ENCODE results near the gene LPCAT4. TPM values are rescaled to one million over a fixed set of nuclear protein-coding genes. Genes with fewer than 3 reads are reported as not detected.
"Not testable (repeated sequence)": the region's sequence is repeated elsewhere in the genome, so short reads cannot be mapped to it uniquely, and the experiment has no call there.

The LPCAT4 gene
- total RNA-seq, 4 donors from 2014 or later: 11.8 to 40.2 (median 32.6) TPM

DNA sequence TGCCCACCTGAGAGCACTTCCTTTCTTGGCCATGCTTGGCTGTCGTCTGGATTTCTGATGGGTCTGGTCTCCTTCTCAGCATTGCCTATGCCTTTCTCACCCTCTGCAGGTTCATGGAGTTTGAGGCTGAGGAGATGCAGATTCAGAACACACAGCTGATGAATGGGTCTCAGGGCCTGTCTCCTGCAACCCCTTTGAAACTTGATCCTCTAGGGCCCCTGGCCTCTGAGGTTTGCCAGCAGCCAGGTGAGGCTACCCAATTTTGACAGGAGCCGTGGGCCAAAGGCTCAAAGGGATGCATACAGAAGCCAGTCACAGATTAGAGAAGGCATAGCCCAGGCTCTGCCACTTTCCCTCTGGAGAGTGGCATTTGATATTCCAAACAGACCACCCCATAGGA is 13.4 kb downstream of the LPCAT4 start:
- TF ChIP-seq POLR2A (IDR thresholded peaks at IDR 0.05): no peak
- TF ChIP-seq, protein P1, sequence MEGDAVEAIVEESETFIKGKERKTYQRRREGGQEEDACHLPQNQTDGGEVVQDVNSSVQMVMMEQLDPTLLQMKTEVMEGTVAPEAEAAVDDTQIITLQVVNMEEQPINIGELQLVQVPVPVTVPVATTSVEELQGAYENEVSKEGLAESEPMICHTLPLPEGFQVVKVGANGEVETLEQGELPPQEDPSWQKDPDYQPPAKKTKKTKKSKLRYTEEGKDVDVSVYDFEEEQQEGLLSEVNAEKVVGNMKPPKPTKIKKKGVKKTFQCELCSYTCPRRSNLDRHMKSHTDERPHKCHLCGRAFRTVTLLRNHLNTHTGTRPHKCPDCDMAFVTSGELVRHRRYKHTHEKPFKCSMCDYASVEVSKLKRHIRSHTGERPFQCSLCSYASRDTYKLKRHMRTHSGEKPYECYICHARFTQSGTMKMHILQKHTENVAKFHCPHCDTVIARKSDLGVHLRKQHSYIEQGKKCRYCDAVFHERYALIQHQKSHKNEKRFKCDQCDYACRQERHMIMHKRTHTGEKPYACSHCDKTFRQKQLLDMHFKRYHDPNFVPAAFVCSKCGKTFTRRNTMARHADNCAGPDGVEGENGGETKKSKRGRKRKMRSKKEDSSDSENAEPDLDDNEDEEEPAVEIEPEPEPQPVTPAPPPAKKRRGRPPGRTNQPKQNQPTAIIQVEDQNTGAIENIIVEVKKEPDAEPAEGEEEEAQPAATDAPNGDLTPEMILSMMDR (IDR thresholded peaks at IDR 0.05): no peak
- H3K4me3 ChIP-seq: no peak overlapping the region
- H3K27me3 ChIP-seq: no peaks in the 10 kb centered on the region
- DNase-seq: no peak
- H3K36me3 ChIP-seq: peaks cover 0 to 55% (median 0%) of the 10 kb centered on the region in 3 donors
- intact Hi-C loops (cut with DNase I): no loop called here
- H3K27ac ChIP-seq: no peak overlapping the region
- H3K4me1 ChIP-seq: peaks cover 0 to 2% (median 0%) of the 10 kb centered on the region in 3 donors
- H3K9me3 ChIP-seq: no peaks in the 10 kb centered on the region
- 76 to 100% methylated on average over 1 to 2 of the region's 2 CpGs for WGBS, 2 donors

DNA sequence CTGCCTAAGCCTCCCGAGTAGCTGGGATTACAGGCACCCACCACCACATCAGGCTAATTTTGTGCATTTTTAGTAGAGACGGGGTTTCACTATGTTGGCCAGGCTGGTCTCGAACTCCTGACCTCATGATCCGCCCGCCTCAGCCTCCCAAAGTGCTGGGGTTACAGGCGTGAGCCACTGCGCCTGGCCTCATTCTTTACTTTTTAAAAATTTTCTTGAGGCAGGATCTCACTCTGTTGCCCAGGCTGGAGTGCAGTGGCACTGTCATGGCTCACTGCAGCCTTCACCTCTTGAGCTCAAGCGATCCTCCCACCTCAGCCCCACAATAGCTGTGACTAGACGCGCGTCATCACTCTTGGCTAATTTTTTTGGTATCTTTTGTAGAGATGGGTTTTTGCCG is 14.0 kb downstream of the LPCAT4 start:
- H3K9me3 ChIP-seq; H3K4me1 ChIP-seq; H3K27ac ChIP-seq; DNase-seq; intact Hi-C loops (cut with DNase I); H3K4me3 ChIP-seq; H3K27me3 ChIP-seq: not testable (repeated sequence)
- WGBS, 2 donors: 96 to 98% methylated on average over 8 to 11 of the region's 12 CpGs
- peaks cover 0 to 49% (median 0%) of the 10 kb centered on the region in 3 donors for H3K36me3 ChIP-seq

DNA sequence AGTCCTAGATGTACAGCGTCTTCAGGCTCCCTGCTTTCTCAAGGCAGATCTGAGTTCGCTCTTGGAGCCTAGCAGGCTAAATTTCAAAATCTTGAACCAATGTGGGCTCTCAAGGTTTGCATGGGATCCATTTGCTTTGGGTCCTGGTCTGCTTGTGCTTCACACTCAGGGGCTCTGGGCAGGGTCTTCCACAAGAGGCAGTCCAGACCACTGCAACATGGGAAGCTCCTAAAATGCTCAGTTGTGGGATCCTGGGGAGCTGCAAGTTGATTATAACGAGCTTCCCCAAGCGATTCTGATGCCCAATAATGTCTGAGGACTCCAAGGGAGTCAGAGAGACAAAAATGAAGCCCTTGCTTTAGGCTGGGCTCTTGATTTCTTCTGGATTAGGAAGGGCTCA is 17.2 kb downstream of the LPCAT4 start:
- 87 to 96% methylated on average over 2 to 4 of the region's 4 CpGs for WGBS, 2 donors
- H3K4me3 ChIP-seq: no peak overlapping the region
- no peaks in the 10 kb centered on the region for H3K9me3 ChIP-seq
- no peaks in the 10 kb centered on the region for H3K27me3 ChIP-seq
- H3K36me3 ChIP-seq: peaks cover 0 to 17% (median 0%) of the 10 kb centered on the region in 3 donors
- TF ChIP-seq, protein P1 (IDR thresholded peaks at IDR 0.05): no peak
- no peak for TF ChIP-seq POLR2A (IDR thresholded peaks at IDR 0.05)
- no peaks in the 10 kb centered on the region for H3K4me1 ChIP-seq
- no peak for DNase-seq
- intact Hi-C loops (cut with DNase I): no loop called here
- H3K27ac ChIP-seq: no peak overlapping the region

DNA sequence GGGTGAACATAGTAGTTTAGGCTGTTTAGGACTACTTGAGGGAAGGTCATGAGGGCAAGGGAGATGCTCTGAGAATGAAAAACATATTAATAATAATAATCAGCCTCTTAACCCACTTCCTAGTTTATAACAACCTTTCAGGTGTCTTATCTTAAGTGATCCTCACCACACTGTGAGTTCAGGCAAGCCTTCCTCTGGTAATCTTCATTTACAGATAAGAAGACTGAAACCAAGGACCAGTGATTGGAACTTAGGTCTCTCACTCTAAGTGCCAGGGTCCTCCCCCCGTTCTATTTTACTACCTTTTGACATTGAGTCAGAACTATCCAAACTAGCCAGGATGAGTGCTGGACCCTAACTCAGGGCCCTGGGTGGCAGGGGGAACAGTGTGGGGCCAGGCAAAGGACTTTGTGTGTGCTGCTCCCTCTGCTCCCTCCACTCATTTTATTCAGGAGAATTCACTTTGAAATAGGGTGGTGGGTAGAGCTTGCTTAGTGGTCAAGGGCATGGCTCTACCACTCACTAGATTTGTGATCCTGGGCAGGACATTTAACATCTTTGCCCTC is 18.2 kb downstream of the LPCAT4 start:
- 43 to 56% methylated on average over 1 of the region's 1 CpG for WGBS, 2 donors

DNA sequence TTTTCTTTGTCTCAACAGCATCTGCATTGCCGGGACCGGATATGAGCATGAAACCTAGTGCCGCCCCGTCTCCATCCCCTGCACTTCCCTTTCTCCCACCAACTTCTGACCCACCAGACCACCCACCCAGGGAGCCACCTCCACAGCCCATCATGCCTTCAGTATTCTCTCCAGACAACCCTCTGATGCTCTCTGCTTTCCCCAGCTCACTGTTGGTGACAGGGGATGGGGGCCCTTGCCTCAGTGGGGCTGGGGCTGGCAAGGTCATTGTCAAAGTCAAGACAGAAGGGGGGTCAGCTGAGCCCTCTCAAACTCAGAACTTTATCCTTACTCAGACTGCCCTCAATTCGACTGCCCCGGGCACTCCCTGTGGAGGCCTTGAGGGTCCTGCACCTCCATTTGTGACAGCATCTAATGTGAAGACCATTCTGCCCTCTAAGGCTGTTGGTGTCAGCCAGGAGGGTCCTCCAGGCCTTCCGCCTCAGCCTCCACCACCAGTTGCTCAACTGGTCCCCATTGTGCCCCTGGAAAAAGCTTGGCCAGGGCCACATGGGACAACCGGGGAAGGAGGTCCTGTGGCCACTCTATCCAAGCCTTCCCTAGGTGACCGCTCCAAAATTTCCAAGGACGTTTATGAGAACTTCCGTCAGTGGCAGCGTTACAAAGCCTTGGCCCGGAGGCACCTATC is 18.9 kb downstream of the LPCAT4 start:
- TF ChIP-seq POLR2A (IDR thresholded peaks at IDR 0.05): no peak
- TF ChIP-seq, protein P1 (IDR thresholded peaks at IDR 0.05): no peak
- 73 to 81% methylated on average over 9 to 11 of the region's 13 CpGs for WGBS, 2 donors
- Histone ChIP-seq H3K27me3 (no peaks in the 10 kb centered on the region), H3K9me3 (no peaks in the 10 kb centered on the region), H3K36me3 (peaks cover 0 to under 1% (median 0%) of the 10 kb centered on the region in 3 donors), H3K27ac (peak overlapping the region in 2 of 4 donors; percentile 19 to 25), H3K4me3 (no peak overlapping the region), H3K4me1 (peaks cover 0 to 4% (median 2%) of the 10 kb centered on the region in 3 donors)
- intact Hi-C loops (cut with DNase I): no loop called here
- no peak for DNase-seq

More for the DNA sequence above, 18.2 kb downstream of the LPCAT4 start:
- Histone ChIP-seq H3K27me3 (no peaks in the 10 kb centered on the region), H3K9me3 (no peaks in the 10 kb centered on the region), H3K4me1 (no peaks in the 10 kb centered on the region), H3K36me3 (peaks cover 0 to 7% (median 0%) of the 10 kb centered on the region in 3 donors), H3K4me3 (no peak overlapping the region), H3K27ac (no peak overlapping the region)
- DNase-seq: no peak
- intact Hi-C loops (cut with DNase I): no loop called here
- TF ChIP-seq, protein P1 (IDR thresholded peaks at IDR 0.05): no peak
- no peak for TF ChIP-seq POLR2A (IDR thresholded peaks at IDR 0.05)
